Measurements from ENCODE around the gene OTOR.

GRCh38 chr20:16771213-16771612 lies 23.1 kb downstream of the OTOR start:
- TF ChIP-seq POLR2A (IDR thresholded peaks at IDR 0.05) (no peak), CTCF (IDR thresholded peaks at IDR 0.05) (no peak)

Measured in body of pancreas (tissue), 4 donors.